WTC11 (cell line): ENCODE measurements around the gene GLRX. TPM values are rescaled to one million over a fixed set of nuclear protein-coding genes. Genes with fewer than 3 reads are reported as not detected.

ENCODE experiments used
- ATAC-seq: fragments of 200-7000 bp; cut with Tn5 transposase; 2 replicates; pipeline ENCODE4 v1.10.0; 2021; ENCODE audit warnings: mild to moderate bottlenecking, moderate library complexity
- CTCF ChIA-PET: fragments of 300-600 bp; sonication (Branson Sonifier 250); formaldehyde crosslinking; loops from one replicate; lab custom pipeline; 2021; ENCODE audit warnings: antibody characterized with exemption; lab: Charles Lee
- POLR2A ChIA-PET: fragments of 350-600 bp; sonication (Branson Sonifier 250); formaldehyde crosslinking; loops from one replicate; lab custom pipeline; 2021; ENCODE audit warnings: antibody characterized with exemption; lab: Charles Lee
- DNase-seq: peaks from one replicate; pipeline ENCODE4 v3.0.0; 2021; ENCODE audit warnings: low spot score
- H3K27ac Mint-ChIP-seq: 2 replicates; pipeline ENCODE4 v1.8.0; 2021; ENCODE audit warnings: mixed read lengths
- H3K27me3 Mint-ChIP-seq: 2 replicates; pipeline ENCODE4 v1.8.0; 2021; ENCODE audit warnings: low read depth, mild to moderate bottlenecking, moderate library complexity, mixed read lengths
- H3K36me3 Mint-ChIP-seq: 2 replicates; pipeline ENCODE4 v1.8.0; 2021; ENCODE audit warnings: mixed read lengths
- H3K4me1 Mint-ChIP-seq: 2 replicates; pipeline ENCODE4 v1.8.0; 2022; ENCODE audit warnings: mixed read lengths
- H3K4me3 Mint-ChIP-seq: 2 replicates; pipeline ENCODE4 v1.8.0; 2021; ENCODE audit warnings: mild to moderate bottlenecking, moderate library complexity, mixed read lengths
- H3K9me3 Mint-ChIP-seq: 2 replicates; pipeline ENCODE4 v1.8.0; 2021; ENCODE audit warnings: mixed read lengths
- ATF1 ChIP-seq: sonication (generic); formaldehyde crosslinking; IDR thresholded peaks from 2 replicates; pipeline ENCODE4 v1.8.1; 2023; ENCODE audit warnings: mild to moderate bottlenecking, moderate library complexity, missing genetic modification reagents
- ATF6 ChIP-seq: sonication (generic); formaldehyde crosslinking; IDR thresholded peaks from 2 replicates; pipeline ENCODE4 v1.8.1; 2023; ENCODE audit warnings: mild to moderate bottlenecking, missing genetic modification reagents
- CREM ChIP-seq: sonication (generic); formaldehyde crosslinking; IDR thresholded peaks from 2 replicates; pipeline ENCODE4 v1.8.1; 2022; ENCODE audit warnings: mild to moderate bottlenecking, missing genetic modification reagents, moderate library complexity
- ESRRA ChIP-seq: sonication (generic); formaldehyde crosslinking; IDR thresholded peaks from 2 replicates; pipeline ENCODE4 v1.8.1; 2022; ENCODE audit warnings: mild to moderate bottlenecking, missing genetic modification reagents, borderline replicate concordance
- GTF2I ChIP-seq: fragments of 250-450 bp; sonication (Bioruptor Pico); conservative IDR thresholded peaks from 2 replicates; pipeline ENCODE4 v1.4.0; 2021; ENCODE audit warnings: mild to moderate bottlenecking
- NFE2L1 ChIP-seq: sonication (generic); formaldehyde crosslinking; IDR thresholded peaks from 2 replicates; pipeline ENCODE4 v1.8.1; 2023; ENCODE audit warnings: missing genetic modification reagents
- PREB ChIP-seq: sonication (generic); formaldehyde crosslinking; IDR thresholded peaks from 2 replicates; pipeline ENCODE4 v1.8.1; 2022; ENCODE audit warnings: mild to moderate bottlenecking, missing genetic modification reagents, moderate library complexity, borderline replicate concordance
- ZNF138 ChIP-seq: sonication (generic); formaldehyde crosslinking; conservative IDR thresholded peaks from 2 replicates; pipeline ENCODE4 v1.8.1; 2022; ENCODE audit warnings: mild to moderate bottlenecking, moderate library complexity, missing genetic modification reagents
- ZNF219 ChIP-seq: sonication (generic); formaldehyde crosslinking; IDR thresholded peaks from 2 replicates; pipeline ENCODE4 v1.8.0; 2023; ENCODE audit warnings: missing genetic modification reagents, mild to moderate bottlenecking, borderline replicate concordance
- ZNF232 ChIP-seq: sonication (generic); formaldehyde crosslinking; IDR thresholded peaks from 2 replicates; pipeline ENCODE4 v1.8.0; 2022; ENCODE audit warnings: mild to moderate bottlenecking, missing genetic modification reagents
- ZNF423 ChIP-seq: fragments of 250-450 bp; sonication (Bioruptor Pico); IDR thresholded peaks from 2 replicates; pipeline ENCODE4 v2.1.2; 2022; ENCODE audit warnings: mild to moderate bottlenecking, moderate library complexity
- ZNF425 ChIP-seq: fragments of 250-450 bp; sonication (Bioruptor Pico); conservative IDR thresholded peaks from 2 replicates; pipeline ENCODE4 v1.9.0; 2021; ENCODE audit warnings: mild to moderate bottlenecking
- ZNF532 ChIP-seq: fragments of 250-450 bp; sonication (Bioruptor Pico); IDR thresholded peaks from 2 replicates; pipeline ENCODE4 v1.9.0; 2021; ENCODE audit warnings: mild to moderate bottlenecking, borderline replicate concordance
- total RNA-seq: library from RNA; stranded (reverse); gene quantifications from 3 replicates; pipeline ENCODE4 v1.2.3, GENCODE V29; 2021
- TF ChIP-seq, protein P1 (sequence below): fragments of 250-450 bp; sonication (Bioruptor Pico); IDR thresholded peaks from 2 replicates; pipeline ENCODE4 v1.8.0; 2021; ENCODE audit warnings: mild to moderate bottlenecking

The GLRX gene
- total RNA-seq, 1 experiment from 2014 or later: 15.9 TPM

DNA sequence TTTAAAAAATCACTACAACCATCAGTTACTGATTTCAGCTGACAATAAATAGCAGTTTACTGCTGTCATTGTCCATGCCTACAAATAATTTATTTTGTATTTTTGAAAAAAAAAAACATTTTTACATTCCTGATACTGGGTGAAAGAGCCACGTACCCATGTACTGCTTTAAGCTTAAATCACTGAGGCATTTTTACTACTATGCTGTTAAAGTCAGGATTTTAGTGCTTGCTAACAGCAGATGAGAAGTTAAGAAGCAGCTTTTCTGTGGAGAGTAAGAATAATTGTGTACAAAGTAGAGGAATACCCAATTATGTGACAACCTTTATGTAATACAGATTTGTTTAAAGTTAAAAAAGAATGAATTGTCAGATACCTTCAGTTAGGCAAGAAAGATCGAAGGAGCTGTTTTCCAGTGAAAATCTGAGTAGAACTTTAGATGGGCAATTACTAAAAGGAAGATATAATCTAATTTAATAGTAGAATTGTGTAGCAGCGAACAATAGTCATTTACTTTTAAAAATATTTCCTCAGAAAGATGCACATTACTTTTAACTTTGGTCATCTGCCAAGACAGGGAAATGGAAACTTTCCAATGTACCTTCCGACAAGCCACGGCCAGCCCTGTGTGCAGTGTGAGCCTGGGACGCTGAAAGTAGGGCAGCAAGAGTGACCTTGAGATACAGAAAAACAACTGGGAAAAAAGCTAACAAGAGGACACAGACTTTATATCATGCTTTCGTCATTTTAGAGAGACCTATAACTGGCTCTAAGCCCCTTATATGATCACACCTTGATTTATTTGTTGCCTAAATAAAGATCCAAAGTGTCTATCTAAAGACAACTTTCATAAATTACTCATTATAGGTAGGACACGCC lies 51.5 kb downstream of the GLRX start:
- TF ChIP-seq ZNF219 (CRISPR knock-in tag) (no peak), ESRRA (CRISPR knock-in tag) (no peak), GTF2I (CRISPR knock-in tag) (no peak), ATF1 (CRISPR knock-in tag) (no peak), ZNF232 (CRISPR knock-in tag) (no peak), ZNF532 (CRISPR knock-in tag) (no peak), CREM (CRISPR knock-in tag) (no peak), ATF6 (no peak), ZNF423 (CRISPR knock-in tag) (no peak), ZNF138 (CRISPR knock-in tag) (no peak), NFE2L1 (CRISPR knock-in tag) (no peak), ZNF425 (CRISPR knock-in tag) (no peak), PREB (no peak)
- TF ChIP-seq, protein P1, sequence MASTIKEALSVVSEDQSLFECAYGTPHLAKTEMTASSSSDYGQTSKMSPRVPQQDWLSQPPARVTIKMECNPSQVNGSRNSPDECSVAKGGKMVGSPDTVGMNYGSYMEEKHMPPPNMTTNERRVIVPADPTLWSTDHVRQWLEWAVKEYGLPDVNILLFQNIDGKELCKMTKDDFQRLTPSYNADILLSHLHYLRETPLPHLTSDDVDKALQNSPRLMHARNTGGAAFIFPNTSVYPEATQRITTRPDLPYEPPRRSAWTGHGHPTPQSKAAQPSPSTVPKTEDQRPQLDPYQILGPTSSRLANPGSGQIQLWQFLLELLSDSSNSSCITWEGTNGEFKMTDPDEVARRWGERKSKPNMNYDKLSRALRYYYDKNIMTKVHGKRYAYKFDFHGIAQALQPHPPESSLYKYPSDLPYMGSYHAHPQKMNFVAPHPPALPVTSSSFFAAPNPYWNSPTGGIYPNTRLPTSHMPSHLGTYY (CRISPR knock-in tag): no peak
- H3K4me3 Mint-ChIP-seq: no peak overlapping the region
- ATAC-seq: no peak

More for the DNA sequence above, 51.5 kb downstream of the GLRX start:
- H3K36me3 Mint-ChIP-seq: no peaks in the 10 kb centered on the region
- no peaks in the 10 kb centered on the region for H3K9me3 Mint-ChIP-seq
- POLR2A ChIA-PET: no interaction called here
- H3K27me3 Mint-ChIP-seq: no peaks in the 10 kb centered on the region
- no peak overlapping the region for H3K27ac Mint-ChIP-seq
- no peak for DNase-seq
- CTCF ChIA-PET: interaction anchor here (6.2 kb wide), 1 partner anchor 10 kb away, joined by 27 read pairs; no protein-coding TSS in a partner anchor
- no peaks in the 10 kb centered on the region for H3K4me1 Mint-ChIP-seq
